ENCODE data around the gene HOXA7.

Gene HOXA7

DNA sequence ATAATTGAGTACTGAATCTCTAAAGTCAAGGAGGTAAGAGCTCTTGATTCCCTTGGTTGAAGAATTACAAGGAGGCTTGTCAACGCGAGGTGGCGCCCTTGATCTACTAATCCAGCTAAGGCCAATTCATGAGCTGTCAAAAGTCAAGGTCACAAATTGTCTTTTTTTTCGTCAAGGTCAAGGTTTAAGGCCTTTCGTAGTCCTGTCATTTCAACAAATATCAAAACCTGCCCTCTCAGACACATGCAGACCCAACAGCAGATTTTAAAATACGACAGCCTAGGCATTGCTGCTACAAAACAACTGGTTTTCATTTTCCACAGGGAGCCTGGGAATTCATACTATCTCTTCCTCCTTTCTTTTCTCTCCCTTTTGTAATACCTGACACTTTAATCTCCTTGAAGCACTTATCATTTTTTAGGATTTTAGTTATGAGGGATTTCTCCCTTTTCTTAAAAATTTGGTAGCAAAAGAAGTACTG, 39.9 kb upstream of the HOXA7 start:
- H3K4me1 ChIP-seq, result peaks cover 21 to 39% (median 26%) of the 10 kb centered on the region in 10 experiments; a peak in 19 of 20 replicates
- no peak overlapping the region for H3K9ac ChIP-seq
- peaks cover 0 to 10% (median 0%) of the 10 kb centered on the region in 11 experiments; a peak in 3 of 22 replicates for H3K9me3 ChIP-seq (replicated peaks in 1 of 11)
- H3K4me2 ChIP-seq, result peak overlapping the region in 1 of 11 experiments; percentile 22; a peak in 2 of 22 replicates
- no peak for TF ChIP-seq Cebpa-rat (IDR thresholded peaks at IDR 0.05)
- H4K20me1 ChIP-seq, result peaks cover 0 to 95% (median 70%) of the 10 kb centered on the region in 11 experiments; a peak in 19 of 22 replicates
- H3K27ac ChIP-seq, result no peak overlapping the region
- no peaks in the 10 kb centered on the region for H3K36me3 ChIP-seq
- H3K27me3 ChIP-seq, result peaks cover 100% of the 10 kb centered on the region in 11 experiments
- H3K4me3 ChIP-seq, result no peak overlapping the region

DNA sequence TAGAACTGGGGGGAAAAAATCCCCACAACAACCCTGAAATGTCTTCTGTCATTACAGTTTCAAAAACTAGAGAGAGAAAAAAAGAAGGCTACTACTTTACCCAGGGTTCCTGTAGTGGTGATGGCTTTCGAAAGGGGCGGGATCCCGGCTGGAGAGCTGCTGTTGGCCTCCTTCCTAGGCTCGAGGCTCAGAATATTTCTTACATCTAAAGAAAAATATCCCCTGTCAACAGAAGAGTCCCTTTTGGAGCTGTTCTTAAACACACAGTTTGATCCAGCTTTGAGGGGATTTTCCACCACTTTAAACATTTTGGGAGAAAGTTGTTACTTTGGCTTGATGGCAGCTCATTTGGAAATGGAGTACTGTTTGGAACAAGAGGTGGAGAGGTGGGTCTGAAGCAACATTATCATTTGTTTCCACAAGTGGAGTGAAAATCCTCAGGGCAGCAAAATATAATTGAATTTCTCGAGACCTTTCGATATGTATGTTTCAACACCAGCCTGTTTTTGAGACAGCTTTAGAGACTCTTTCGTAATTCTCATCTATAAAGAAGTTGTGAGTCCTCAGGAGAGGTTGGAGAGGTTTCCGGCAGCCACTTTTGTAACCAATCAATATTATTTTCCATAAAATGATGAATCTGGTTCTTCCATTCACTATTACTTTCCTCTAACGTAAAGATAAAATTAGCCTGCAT, 38.4 kb upstream of the HOXA7 start:
- Histone ChIP-seq H3K4me1 (peaks cover 8 to 27% (median 12%) of the 10 kb centered on the region in 10 experiments; a peak in 19 of 20 replicates), H3K9me3 (replicated peaks in 1 of 11) (peaks cover 0 to 13% (median 0%) of the 10 kb centered on the region in 11 experiments; a peak in 3 of 22 replicates), H3K9ac (no peak overlapping the region), H3K4me3 (no peak overlapping the region), H3K27me3 (peaks cover 100% of the 10 kb centered on the region in 11 experiments), H3K27ac (no peak overlapping the region), H3K4me2 (no peak overlapping the region), H3K36me3 (no peaks in the 10 kb centered on the region), H4K20me1 (peaks cover 0 to 95% (median 72%) of the 10 kb centered on the region in 11 experiments; a peak in 19 of 22 replicates)
- TF ChIP-seq Cebpa-rat (IDR thresholded peaks at IDR 0.05), result no peak

DNA sequence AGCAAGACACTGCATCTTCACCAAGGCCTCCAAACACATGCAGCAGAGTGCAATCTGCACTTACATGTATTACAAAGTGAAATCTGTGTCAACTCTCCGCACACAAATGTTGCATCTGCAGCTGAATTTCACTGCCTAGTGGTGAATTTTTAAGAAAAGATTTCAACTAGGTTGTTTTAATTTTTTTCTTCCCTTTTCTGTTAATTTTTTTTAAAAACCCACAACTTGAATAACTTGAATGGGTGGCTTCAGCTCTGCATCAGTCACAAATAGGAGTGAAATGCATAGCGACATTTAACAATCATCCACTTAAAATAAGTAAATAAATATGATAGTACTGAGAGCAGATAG, 37.5 kb upstream of the HOXA7 start:
- Histone ChIP-seq H4K20me1 (peaks cover 0 to 95% (median 73%) of the 10 kb centered on the region in 11 experiments; a peak in 19 of 22 replicates), H3K9ac (no peak overlapping the region), H3K4me1 (peaks cover 1 to 24% (median 3%) of the 10 kb centered on the region in 10 experiments; a peak in 19 of 20 replicates), H3K27me3 (peaks cover 100% of the 10 kb centered on the region in 11 experiments), H3K27ac (no peak overlapping the region), H3K4me2 (0 out of 22 replicates have a peak overlapping the region, but pooled peaks of 1 of the 11 experiments have one; percentile 87), H3K9me3 (replicated peaks in 1 of 11) (peaks cover 0 to 17% (median 0%) of the 10 kb centered on the region in 11 experiments; a peak in 3 of 22 replicates), H3K36me3 (no peaks in the 10 kb centered on the region), H3K4me3 (no peak overlapping the region)
- no peak for TF ChIP-seq Cebpa-rat (IDR thresholded peaks at IDR 0.05)

DNA sequence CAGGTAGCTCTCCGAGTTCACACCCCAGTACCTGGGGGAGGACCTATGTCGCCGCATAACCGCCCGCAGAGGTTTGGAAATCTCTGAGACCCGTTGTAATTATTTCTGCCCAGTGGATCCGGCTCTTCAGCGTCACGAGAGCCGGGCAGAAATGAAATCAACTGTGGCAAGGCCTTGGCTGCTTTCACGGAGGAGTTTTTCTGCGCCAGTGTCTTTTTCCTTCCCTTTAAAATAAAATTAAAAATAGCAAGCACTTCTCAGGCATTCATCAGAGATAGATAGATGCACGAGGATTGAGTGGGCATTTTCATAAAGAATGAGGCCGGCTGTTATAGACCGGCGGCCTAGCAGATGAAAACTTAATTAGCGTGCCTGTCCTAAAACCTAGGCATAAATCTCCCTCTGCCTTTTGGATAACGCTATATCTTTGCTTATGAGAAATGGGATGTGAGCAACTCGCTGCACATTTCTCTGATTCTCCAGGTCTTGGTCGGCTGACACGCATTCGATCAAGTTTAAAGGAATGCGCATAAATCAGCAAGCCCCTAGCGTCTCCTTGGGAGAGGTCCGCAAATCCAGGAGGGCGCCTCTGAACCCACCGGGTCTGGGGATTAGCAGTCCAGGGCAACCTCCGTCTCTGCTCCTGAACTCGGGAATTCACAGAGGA, 37.0 kb upstream of the HOXA7 start:
- Histone ChIP-seq H3K4me2 (peak overlapping the region in 4 of 11 experiments; percentile 52 to 87 (median 73); a peak in 7 of 22 replicates), H3K9me3 (replicated peaks in 1 of 11) (peaks cover 0 to 19% (median 0%) of the 10 kb centered on the region in 11 experiments; a peak in 3 of 22 replicates), H3K4me3 (peak overlapping the region in 3 of 10 experiments; percentile 32 to 50 (median 43); a peak in 5 of 20 replicates), H3K9ac (no peak overlapping the region), H3K36me3 (no peaks in the 10 kb centered on the region), H3K27me3 (peaks cover 100% of the 10 kb centered on the region in 11 experiments), H3K27ac (no peak overlapping the region), H4K20me1 (peaks cover 0 to 95% (median 73%) of the 10 kb centered on the region in 11 experiments; a peak in 19 of 22 replicates), H3K4me1 (peaks cover 0 to 24% (median 6%) of the 10 kb centered on the region in 10 experiments; a peak in 10 of 20 replicates)
- no peak for TF ChIP-seq Cebpa-rat (IDR thresholded peaks at IDR 0.05)

DNA sequence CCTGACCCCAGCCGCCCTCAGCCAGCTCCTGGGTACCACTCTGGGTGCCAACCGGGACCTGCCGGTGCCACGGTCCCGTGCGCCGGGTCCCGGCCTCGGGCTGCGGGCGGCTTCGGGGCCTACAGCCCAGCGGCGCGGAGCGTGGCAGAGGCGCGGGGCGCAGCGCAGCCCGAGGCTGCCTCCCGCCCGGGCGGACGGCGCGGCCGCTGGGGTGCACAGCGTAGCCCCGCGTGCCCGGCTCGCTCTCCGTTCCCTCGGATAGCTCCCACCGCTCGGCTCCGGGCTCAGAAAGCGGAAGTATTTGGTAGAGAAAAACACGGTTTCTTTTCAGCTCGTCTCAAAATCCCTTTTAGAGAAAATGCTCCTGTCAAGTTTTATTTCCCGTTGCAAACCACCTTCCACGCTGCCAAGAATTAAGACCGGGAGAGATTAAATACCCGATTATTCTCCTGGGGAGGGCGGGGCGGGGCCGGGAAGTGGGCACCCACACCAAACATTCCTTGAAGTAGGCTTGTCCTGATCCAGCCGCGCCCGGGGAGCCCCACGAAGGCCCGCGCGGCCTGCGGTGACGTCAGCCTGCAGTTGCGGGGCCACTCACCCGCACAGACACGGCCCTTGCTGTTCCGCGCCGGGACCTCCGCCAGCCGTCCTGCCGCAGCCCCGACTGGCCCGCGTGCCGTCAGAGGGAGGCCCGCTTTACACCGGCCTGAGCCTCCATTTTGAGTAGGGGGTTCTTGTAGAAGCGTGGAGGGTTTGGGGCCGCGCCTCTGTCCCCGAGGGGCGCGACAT, 36.3 kb upstream of the HOXA7 start:
- Histone ChIP-seq H3K9me3 (replicated peaks in 1 of 11) (peaks cover 0 to 23% (median 0%) of the 10 kb centered on the region in 11 experiments; a peak in 3 of 22 replicates), H3K27ac (no peak overlapping the region), H3K9ac (no peak overlapping the region), H3K27me3 (peaks cover 100% of the 10 kb centered on the region in 11 experiments), H4K20me1 (peaks cover 0 to 95% (median 73%) of the 10 kb centered on the region in 11 experiments; a peak in 19 of 22 replicates), H3K4me1 (peaks cover 0 to 25% (median 9%) of the 10 kb centered on the region in 10 experiments; a peak in 10 of 20 replicates), H3K4me2 (peak overlapping the region in 6 of 11 experiments; percentile 32 to 87 (median 64); a peak in 11 of 22 replicates), H3K36me3 (no peaks in the 10 kb centered on the region), H3K4me3 (peak overlapping the region in 4 of 10 experiments; percentile 32 to 50 (median 46); a peak in 9 of 20 replicates)
- no peak for TF ChIP-seq Cebpa-rat (IDR thresholded peaks at IDR 0.05)

DNA sequence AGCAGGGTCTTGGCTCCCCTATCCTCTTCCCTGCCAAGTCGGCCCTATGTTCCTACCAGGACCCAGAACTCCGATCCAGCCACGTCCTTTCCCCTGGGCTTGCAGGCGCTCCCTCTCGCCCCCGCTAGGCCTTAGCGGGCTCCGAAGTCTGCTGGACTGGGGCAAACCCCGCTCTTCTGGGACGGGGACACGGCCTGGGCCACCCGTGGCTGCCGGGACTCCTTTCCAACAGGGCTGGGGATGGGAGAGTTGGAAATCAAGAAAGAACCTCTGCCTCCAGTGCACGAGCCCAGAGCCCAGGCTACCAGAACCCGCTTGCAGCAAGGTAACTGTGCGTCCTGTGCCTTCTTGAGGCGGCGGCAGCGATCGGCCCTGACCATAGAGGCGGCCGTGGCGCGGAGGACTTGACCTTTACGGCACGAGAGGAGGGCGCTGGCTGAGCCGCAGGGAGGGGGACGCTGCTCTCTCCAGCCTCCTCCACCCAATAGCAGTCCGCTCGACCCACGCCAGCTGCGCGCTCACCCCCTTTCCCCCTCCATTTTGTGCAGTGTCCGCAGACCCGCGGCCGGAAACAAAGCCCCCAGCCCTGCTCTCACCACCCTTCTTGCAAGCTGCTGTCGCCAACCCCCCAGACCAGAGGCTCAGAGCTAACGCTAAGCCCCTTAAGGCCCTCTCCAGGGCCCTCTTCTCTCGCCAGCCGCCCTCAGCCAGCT, 35.5 kb upstream of the HOXA7 start:
- H3K36me3 ChIP-seq, result no peaks in the 10 kb centered on the region
- peaks cover 100% of the 10 kb centered on the region in 11 experiments for H3K27me3 ChIP-seq
- no peak for TF ChIP-seq Cebpa-rat (IDR thresholded peaks at IDR 0.05)
- peak overlapping the region in 4 of 10 experiments; percentile 32 to 50 (median 46); a peak in 7 of 20 replicates for H3K4me3 ChIP-seq
- H4K20me1 ChIP-seq, result peaks cover 0 to 95% (median 76%) of the 10 kb centered on the region in 11 experiments; a peak in 19 of 22 replicates
- no peak overlapping the region for H3K27ac ChIP-seq
- peaks cover 0 to 24% (median 0%) of the 10 kb centered on the region in 11 experiments; a peak in 3 of 22 replicates for H3K9me3 ChIP-seq (replicated peaks in 1 of 11)
- H3K4me1 ChIP-seq, result peaks cover 0 to 26% (median 9%) of the 10 kb centered on the region in 10 experiments; a peak in 10 of 20 replicates
- peak overlapping the region in 6 of 11 experiments; percentile 32 to 87 (median 64); a peak in 11 of 22 replicates for H3K4me2 ChIP-seq
- no peak overlapping the region for H3K9ac ChIP-seq

DNA sequence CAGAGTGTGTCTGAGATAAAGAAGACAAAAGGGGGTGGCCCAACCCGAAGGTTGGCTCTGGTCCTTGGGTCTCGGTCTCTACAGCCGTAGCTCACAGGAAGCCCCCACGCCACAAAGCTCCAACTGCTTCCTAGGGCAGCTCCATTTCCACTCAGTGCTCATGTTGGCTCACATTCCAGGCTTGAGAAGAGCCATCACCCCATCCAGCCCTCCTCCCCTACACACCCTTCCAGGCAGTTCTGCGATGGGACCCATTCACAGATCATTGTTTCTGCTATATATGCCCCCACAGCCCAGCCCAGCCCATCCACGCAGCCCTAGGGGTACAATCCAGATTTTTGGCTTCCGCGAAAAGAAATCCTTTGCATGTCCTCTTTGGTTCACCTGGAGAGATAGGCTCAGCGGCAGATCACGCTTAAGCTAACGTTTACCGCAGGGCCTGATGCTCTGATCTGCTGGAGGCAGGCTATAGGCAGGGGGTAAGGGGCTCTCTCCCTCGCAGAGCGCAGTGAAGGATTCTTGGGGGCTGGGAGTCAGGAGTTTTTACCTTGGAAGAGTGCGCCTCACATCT, 34.8 kb upstream of the HOXA7 start:
- H3K4me1 ChIP-seq, result peaks cover 0 to 26% (median 9%) of the 10 kb centered on the region in 10 experiments; a peak in 10 of 20 replicates
- H3K4me2 ChIP-seq, result no peak overlapping the region
- H3K9ac ChIP-seq, result no peak overlapping the region
- peaks cover 0 to 95% (median 80%) of the 10 kb centered on the region in 11 experiments; a peak in 19 of 22 replicates for H4K20me1 ChIP-seq
- no peak for TF ChIP-seq Cebpa-rat (IDR thresholded peaks at IDR 0.05)
- H3K36me3 ChIP-seq, result no peaks in the 10 kb centered on the region
- H3K4me3 ChIP-seq, result no peak overlapping the region
- peaks cover 0 to 24% (median 0%) of the 10 kb centered on the region in 11 experiments; a peak in 3 of 22 replicates for H3K9me3 ChIP-seq (replicated peaks in 1 of 11)
- no peak overlapping the region for H3K27ac ChIP-seq
- peaks cover 100% of the 10 kb centered on the region in 11 experiments for H3K27me3 ChIP-seq
